NCI-H187 (cell line): ENCODE results near the gene C1orf122.
"Not testable (repeated sequence)": the region's sequence is repeated elsewhere in the genome, so short reads cannot be mapped to it uniquely, and the experiment has no call there.

Experiments used
- DNase-seq, 2 experiments: peaks; one replicate each; lab custom pipeline; 2025; lab: John Stamatoyannopoulos, UW

Gene C1orf122

GRCh38 chr1:37807555-37808368 is at the start of gene C1orf122, which contains the start of gene YRDC:
C1orf122 (plus strand) TSS chr1:37807790; CDS start chr1:37808405, 615 bp downstream.
YRDC (minus strand) TSS chr1:37808208; CDS start chr1:37808180, 28 bp downstream.
- peak; percentile 60 to 91 for DNase-seq

- no peak for DNase-seq
Observed at GRCh38 chr1:37759451-37759850, 48.1 kb upstream of the C1orf122 start.

GRCh38 chr1:37761416-37762095 is 46.0 kb upstream of the C1orf122 start:
- no peak for DNase-seq

GRCh38 chr1:37762516-37762915 is 45.1 kb upstream of the C1orf122 start:
- DNase-seq, result no peak

DNA sequence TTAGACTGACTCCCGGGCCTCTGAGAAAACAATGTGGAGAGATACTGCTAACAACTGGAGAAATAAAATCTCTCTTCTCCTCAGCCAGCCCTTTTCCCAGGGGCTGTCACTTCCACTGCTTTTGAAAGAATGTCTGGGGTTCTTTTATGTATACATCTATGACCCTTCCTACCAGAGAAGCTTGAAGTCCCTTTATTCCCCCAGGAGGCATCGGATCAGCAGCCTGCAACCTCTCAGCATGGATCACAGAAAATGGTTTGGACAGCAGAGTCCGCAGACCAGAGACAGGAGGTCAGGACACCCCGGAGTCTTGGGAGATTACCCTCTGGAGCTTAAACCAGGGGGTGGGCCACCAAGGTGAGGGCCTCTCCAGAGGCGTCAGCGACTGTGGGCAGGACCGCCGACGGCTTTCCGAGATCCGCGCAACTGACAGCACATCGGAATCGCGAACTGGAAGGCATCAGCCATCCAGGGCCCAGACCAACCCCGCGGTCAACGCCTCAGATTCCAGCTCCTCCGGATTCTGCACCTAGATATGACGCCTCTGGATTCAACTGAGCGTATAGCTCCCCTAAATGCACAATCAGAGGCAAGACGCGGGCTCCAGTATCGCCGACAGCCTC is 43.7 kb upstream of the C1orf122 start:
- DNase-seq, result no peak

GRCh38 chr1:37764414-37764825 is 43.2 kb upstream of the C1orf122 start:
- no peak for DNase-seq

DNA sequence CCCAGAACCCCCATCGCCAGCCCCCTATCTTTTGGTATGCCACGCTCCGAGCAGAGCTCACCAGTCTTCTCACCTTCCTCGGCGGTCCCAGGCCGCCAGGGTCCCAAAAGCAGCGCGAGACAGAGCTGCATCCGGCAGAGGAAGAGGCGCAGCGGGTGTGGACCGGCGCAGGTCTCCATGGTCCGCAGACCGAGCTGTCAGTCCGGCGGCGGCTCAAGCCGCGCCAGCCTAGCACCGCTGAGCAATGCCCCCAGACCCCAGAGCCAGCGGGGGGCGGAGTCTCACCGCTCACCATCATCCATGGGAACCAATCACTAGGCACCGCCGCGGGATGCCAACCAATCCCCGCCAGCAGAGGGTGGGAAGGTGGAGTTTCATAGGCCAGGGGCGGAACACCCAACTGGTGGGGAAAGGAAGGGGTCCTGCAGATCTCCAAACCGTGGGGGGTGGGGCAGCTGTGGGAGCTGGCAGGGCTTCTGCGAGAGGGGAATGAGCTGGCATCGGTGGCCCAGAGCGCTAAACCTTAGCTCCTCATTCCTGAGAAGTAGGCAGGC is 42.6 kb upstream of the C1orf122 start, which contains the start of gene EPHA10:
EPHA10 (minus strand) TSS at position 233 of the 554 bp plus-strand sequence; CDS start at position 179, 54 bp downstream.
- peak in 1 of 2 experiments; percentile 29 for DNase-seq

GRCh38 chr1:37765916-37766664 is 41.5 kb upstream of the C1orf122 start:
- no peak for DNase-seq

GRCh38 chr1:37767488-37767887 is 40.1 kb upstream of the C1orf122 start:
- DNase-seq, result no peak

- DNase-seq, result not testable (repeated sequence)
Observed at GRCh38 chr1:37771440-37771839, 36.1 kb upstream of the C1orf122 start.

DNA sequence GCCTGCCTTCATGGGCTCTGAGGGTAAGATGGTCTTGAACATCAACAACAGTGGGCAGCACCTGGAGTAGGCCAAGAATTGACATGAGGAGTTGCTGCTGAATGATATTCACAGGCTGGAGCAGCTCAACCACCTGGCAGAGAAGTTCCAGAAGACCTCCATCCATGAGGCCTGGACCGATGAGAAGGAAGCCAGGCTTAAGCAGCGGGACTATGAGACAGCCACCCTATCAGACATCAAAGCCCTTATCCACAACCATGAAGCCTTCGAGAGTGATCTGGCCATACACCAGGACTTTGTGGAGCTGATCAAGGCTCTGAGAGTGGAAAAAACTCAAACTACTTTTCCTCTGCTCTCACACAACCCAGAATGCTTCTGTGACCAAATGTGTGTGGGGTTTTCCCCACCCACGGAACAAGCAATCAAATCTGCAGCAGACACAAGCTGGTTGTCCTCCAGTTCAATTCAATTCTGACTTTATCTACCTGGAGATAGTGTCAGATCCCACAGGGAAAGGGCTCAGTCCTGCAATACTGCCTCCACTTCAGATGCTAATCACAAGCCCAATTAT is 30.6 kb upstream of the C1orf122 start:
- no peak for DNase-seq

DNA sequence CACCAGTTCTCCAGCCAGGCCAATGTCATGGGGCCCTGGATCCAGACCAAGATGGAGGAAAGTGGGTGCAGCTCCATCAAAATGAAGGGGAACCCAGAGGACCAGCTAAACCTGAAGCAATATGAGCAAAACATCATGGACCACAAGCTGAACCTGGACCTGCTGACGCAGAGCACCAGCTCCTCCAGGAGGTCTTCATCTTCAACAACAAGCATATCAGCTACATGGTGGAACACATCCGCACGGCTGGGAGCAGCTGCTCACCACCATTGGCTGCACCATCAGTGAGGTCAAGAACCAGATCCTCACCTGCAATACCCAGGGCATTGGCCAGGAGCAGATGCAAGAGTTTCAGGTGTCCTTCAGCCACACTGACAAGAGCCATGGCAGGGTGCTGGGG is 28.9 kb upstream of the C1orf122 start:
- no peak for DNase-seq

DNA sequence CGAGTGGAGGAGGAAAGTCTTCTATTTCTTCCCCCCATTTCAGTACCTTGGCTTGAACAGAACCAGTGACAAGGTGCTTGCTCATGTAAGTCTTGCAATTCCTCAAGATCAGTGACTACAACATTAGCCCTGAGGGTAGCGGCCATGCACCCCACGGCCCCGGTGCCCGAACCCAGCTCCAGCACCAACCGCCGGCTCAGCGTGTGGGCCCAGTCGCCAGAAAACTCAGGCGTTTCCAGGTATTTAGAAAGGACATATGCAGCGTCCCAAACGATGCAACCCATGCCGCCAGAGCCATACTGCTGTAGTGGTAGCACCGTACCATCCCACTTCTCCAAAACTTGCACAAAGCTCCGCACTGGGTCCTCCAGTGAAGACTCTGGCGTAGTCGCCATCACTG is 25.1 kb upstream of the C1orf122 start:
- DNase-seq, result no peak

GRCh38 chr1:37792943-37793686 is 14.5 kb upstream of the C1orf122 start:
- no peak for DNase-seq

- DNase-seq, result peak; percentile 20 to 57
Observed at GRCh38 chr1:37793773-37794371, 13.7 kb upstream of the C1orf122 start, which contains the start of gene MANEAL. MANEAL (plus strand) TSS chr1:37793847; CDS start chr1:37794183, 336 bp downstream.

DNA sequence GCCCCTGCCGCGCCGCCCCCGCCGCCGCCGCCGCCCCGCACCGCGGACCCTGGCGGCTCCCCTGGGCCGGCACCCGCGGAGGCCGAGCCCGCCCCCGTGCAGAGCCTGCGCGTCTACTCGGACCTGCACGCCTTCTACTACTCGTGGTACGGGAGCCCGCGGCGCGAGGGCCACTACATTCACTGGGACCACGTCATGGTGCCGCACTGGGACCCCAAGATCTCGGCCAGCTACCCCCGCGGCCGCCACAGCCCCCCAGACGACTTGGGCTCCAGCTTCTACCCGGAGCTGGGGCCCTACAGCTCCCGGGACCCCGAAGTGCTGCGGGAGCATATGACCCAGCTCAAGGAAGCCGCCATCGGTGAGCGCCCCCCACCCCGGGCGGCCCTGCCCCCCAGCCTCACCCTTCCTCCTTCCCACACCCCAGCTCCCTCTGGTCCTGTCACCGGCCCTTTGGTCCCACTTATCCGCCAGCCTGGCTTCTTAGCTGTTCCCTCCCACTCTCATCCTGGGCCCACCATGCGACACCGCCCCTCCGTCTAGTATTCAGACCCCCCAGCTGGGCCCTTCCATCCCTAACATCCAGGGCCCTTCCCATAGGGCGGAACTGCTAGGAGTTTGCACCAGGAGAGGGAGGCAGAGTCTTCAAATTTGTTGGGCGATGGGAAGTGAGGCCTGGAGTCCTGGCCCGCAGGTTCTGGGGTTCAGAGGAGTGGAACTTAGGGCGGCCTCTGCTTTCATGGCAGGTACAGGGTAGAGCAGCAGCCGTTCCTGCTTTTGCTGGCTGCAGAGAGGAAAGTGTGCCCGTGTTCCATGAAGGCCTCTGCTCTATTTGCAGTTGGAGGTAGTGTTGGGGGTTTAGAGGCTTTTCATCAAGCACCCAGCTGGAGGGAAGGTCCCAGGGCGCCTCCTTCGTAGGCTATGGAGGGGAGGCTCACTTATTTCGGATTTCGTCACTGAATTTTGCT is 12.9 kb upstream of the C1orf122 start:
- no peak for DNase-seq

GRCh38 chr1:37795340-37796125 is 12.1 kb upstream of the C1orf122 start:
- no peak for DNase-seq
